Limb (tissue), 2 donors: Measurements from ENCODE around the gene MAML3.
A peak's percentile ranks its signal among the peaks of the same experiment; 100 is the strongest.

Source experiments
- DNase-seq, 2 donors: peaks; one replicate each; pipeline ENCODE4 v3.0.0-alpha.2; 2016; ENCODE audit errors: extremely low spot score in 2 of 2

The MAML3 gene

GRCh38 chr4:140047017-140047640 lies 106.9 kb downstream of the MAML3 start:
- no peak for DNase-seq

GRCh38 chr4:140046543-140046942 lies 107.4 kb downstream of the MAML3 start:
- DNase-seq = no peak

DNA sequence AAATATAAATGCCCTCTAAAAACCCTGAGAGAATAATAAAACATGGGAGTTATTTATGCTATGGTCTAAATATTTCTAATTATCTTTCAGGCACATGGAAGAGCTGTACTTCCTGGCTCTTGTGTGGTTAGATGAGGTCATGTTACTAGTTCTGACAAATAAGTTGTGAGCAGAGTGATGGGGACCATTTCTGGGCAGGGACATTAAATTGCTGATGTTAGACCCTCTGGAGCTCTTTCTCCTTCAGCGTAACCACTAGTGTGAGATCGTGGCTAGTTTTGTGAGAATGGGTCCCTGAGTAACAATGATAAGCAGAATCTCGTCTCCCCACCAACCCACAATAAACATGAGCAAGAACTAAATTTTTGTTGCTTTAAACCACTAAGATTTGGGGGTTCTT lies 108.0 kb downstream of the MAML3 start:
- DNase-seq = no peak

DNA sequence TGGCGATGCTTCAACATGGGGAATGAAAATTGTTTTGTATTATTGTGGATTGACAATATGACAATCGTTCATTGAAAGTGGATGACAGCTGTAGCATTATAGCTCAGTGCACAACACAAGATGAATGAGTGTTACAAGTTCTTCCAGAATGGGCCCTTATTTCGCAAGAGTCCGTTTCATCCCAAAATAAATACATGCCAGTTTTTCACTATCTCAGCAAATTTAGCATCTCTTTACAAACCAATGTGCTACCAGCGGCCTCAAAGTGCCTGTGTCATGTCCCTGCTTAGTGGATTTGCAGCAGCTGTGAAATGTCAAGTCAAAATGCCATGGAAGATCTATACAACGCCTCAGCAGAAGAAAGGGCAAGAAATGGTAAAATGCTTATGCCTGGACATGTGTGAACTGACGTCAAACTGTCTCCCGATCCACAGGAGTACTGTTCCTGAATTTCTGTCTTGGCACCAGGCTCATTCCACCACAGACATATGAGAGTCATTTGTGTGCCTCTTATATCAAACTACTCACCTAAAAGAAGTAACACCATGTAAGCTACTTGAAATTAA lies 109.6 kb downstream of the MAML3 start:
- no peak for DNase-seq

GRCh38 chr4:140042634-140043033 lies 111.3 kb downstream of the MAML3 start:
- no peak for DNase-seq

- DNase-seq = no peak
Measured at GRCh38 chr4:140038031-140038533, 115.9 kb downstream of the MAML3 start.

DNA sequence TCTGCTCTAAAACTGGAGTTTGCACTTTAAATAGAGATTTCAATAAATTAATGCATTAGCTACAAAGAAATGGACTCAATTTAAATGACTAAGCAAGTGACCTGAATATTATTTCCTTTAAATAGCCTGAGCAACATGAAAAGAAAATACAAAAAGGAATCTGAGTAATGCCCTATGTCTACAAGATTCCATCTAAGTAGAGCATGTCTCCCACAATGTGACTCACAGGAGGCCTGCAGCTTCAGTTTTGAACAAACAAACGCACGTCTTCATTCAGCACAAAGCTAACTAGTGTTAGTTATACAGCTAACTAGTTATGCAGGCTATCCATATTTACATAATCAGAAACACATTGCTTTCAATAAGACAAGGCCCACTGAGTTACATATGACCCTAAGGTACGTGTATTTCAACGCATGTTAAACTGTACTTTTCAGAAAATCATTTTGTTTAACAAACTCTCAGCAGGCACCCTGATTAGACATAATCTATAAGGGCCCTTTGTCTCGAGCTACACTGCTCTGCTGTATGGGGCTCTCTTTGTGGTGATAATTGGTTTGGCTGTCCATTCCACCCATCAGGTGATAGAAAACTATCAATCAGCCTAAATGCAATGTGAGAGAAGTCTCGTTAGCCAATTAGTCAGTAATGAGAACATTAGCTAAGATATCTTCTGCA lies 116.5 kb downstream of the MAML3 start:
- DNase-seq = no peak

- no peak for DNase-seq
Measured at GRCh38 chr4:140031706-140032105, 122.3 kb downstream of the MAML3 start.

GRCh38 chr4:140031061-140031460 lies 122.9 kb downstream of the MAML3 start:
- DNase-seq = no peak

- no peak for DNase-seq
Measured at GRCh38 chr4:140028676-140029517, 125.1 kb downstream of the MAML3 start.

- DNase-seq = no peak
Measured at GRCh38 chr4:140028101-140028500, 125.9 kb downstream of the MAML3 start.

DNA sequence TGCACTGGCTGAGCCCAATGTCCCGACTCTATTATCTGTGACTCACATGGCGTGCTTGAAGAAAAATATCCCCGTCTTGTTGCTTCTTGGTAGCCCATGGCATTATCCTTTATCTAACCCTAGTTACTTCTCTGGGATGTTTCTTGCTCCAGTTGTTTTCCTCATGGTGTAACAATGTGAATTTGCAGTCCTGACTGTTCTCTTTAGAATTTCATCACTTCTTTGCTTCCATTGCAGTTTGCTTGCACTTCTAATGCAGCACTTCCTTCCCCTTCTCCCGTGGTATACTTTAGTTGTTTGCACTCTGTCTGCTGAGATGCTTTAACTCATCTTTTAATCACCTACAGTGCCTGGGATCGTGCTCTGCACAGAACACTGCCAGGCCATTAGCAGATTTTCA lies 126.9 kb downstream of the MAML3 start:
- DNase-seq = no peak

DNA sequence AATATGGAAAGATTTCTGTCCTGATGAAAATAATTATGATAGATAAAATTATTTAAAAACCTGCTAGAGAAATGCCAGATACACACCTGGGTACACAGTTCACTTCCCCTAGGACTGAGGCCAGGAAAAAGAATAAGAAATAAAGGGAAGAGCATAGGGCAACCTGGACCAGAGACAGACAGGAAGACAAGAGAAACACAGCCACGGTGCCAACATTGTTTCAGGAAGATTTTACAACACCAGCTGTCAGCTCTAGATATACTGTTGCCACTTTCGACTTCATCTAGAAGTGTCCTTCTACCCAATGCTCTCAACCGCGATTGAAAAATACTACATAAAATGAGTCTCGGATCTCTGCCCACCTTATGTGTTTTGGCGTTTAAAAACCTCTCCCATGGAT lies 128.5 kb downstream of the MAML3 start:
- DNase-seq = no peak

DNA sequence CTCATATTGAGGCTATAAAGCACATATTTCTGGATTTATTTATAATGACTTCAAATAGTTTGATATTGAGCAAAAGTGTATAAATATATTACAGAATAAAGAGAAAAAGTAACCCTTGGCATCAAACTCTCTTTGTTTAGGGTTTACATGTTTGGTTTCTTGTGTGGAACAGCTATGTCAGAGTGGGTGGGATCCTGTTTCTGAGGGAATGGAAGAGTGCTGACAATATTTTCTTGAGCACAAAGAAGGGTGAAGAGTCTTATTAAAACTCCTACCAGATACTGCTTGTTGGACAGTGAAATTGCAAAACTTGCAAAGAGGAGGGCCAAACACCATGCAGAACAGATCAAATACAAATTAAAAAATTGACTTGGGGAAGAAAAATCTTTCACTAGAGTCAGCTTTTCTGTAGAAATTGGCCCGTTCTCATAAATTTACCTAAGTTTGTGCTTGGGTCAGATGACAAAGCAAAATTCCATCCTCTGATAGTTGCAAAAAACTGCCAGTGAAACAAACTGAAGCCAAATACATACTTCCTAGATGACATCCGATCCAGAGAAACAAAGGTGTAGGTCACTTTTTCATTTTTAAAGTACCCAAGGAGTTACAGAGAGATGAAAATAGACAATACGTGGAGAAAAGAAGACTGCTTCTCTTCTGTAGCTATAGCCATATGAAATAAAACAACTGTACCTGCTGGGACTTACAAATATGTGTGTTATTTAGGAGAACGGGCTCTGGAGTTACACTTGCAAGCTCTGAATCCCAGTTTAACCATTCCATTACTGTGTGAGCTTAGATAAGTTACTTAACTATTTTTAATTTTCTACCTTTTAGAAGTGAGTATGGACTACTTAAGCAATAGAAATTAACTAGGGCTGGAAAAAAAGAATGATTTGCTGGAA lies 133.3 kb downstream of the MAML3 start:
- DNase-seq = no peak

DNA sequence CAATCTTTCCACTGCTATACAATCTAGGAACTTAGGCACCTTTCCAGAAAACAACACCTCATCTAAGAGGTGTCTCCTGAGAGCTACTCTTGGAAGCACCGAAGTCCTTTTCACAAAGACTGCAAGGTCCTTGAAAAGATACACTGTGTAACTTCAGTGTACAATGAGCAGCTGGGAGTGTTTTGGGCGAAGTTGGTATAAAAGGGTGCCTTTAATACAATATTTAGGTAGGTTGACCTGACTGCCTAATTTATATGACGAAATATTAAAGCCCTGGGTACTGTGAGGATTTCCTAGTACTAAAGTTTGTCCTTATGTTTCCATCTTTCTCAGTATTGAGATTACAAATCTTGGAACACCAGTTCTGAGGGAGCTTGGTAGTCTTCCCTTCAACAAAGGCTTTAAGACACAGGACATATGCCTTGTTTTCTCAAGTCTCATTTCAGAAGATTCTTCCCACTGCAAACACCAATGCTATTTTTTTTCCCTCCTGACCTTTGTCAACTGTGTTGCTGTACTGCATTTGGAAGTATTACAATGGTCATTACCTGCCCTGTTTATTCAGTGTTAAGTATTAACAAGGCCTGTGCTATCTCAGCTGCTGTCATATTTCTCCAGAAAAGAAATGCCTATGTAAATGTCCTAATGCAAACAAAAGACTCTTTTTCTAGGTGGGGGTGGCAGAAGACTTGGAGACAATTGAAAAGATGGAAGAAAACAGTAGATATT lies 134.2 kb downstream of the MAML3 start:
- no peak for DNase-seq

- no peak for DNase-seq
Measured at GRCh38 chr4:140018931-140019618, 134.9 kb downstream of the MAML3 start.

DNA sequence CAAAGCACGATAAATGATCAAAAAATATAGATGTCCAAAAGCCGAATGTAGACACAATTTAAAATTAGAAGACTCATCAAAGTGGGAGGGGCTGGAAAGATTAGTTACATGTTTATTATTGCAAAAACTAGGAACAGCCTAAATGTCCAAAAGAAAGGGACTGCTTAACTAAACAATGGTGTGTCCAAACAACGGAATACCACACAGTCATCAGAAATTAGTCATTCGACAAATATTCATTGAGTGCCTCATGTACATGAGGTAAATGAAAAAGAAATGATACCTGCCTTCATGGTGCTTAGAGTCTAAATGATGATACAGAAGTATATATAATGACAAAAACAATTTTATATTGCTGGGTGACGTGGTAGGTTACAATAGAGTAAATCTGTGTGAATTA lies 139.7 kb downstream of the MAML3 start:
- DNase-seq = no peak

GRCh38 chr4:140012688-140013486 lies 141.1 kb downstream of the MAML3 start:
- DNase-seq = peak in 1 of 2 donors; percentile 50

DNA sequence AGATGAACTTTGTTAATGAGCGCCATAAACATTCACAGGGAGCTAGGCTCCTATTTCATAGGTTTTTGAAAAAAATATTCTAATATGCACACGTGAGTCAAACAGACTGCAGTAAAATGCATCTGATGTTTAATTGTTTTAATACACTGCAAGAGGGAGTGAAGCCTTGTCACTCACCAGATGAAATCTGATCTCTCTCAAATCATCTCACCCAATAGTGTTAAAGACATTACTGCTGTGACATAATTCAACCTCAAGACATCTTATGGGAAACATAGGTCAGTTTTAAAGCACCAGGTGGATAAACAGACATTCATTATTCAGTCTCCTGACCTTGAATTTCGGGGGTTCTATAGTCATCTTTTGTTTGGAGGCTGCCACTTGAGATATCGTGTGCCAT lies 148.3 kb downstream of the MAML3 start:
- DNase-seq = no peak
